ENCODE results near the gene PIP. TPM values are rescaled to one million over a fixed set of nuclear protein-coding genes. Genes with fewer than 3 reads are reported as not detected.

The PIP gene
- polyA plus RNA-seq, 2 of the 4 experiments (the other 2 are of a cell fraction), result 0.14 TPM; not detected in 1

GRCh38 chr7:143126146-143126545, 5.7 kb upstream of the PIP start:
- Histone ChIP-seq H3K4me1 (peaks cover 25% of the 10 kb centered on the region), H3K27ac (peak overlapping the region; percentile 17 to 62; a peak in 4 of 6 replicates), H3K9me3 (no peaks in the 10 kb centered on the region), H3K4me3 (no peak overlapping the region), H3K4me2 (peak overlapping the region; percentile 37)
- ChIA-PET CTCF (no interaction called here), POLR2A (no interaction called here)
- WGBS (ENCODE audit: missing lambda C conversion rate), result 2% methylated on average over 1 of the region's 1 CpG
- ATAC-seq, result peak; percentile 47 to 76; a peak in 4 of 6 replicates
- no peak for FAIRE-seq
- peak; percentile 18 to 41 for DNase-seq (ENCODE audit: low read depth in 1 of 2, low spot score in 1 of 2)
- no peak for TF ChIP-seq HOXB13 (CRISPR knock-in tag; IDR thresholded peaks at IDR 0.05; ENCODE audit: low read depth)
- TF ChIP-seq CEBPB (IDR thresholded peaks at IDR 0.05), result peak; percentile 55 to 65
- TF ChIP-seq GATA3 (IDR thresholded peaks at IDR 0.05; ENCODE audit: borderline replicate concordance), result no peak
- TF ChIP-seq NFE2L2 (conservative IDR thresholded peaks at IDR 0.05; ENCODE audit: low read length), result no peak
- no peak for TF ChIP-seq EHMT2 (IDR thresholded peaks at IDR 0.05; ENCODE audit: low read depth)
- TF ChIP-seq, protein P1, sequence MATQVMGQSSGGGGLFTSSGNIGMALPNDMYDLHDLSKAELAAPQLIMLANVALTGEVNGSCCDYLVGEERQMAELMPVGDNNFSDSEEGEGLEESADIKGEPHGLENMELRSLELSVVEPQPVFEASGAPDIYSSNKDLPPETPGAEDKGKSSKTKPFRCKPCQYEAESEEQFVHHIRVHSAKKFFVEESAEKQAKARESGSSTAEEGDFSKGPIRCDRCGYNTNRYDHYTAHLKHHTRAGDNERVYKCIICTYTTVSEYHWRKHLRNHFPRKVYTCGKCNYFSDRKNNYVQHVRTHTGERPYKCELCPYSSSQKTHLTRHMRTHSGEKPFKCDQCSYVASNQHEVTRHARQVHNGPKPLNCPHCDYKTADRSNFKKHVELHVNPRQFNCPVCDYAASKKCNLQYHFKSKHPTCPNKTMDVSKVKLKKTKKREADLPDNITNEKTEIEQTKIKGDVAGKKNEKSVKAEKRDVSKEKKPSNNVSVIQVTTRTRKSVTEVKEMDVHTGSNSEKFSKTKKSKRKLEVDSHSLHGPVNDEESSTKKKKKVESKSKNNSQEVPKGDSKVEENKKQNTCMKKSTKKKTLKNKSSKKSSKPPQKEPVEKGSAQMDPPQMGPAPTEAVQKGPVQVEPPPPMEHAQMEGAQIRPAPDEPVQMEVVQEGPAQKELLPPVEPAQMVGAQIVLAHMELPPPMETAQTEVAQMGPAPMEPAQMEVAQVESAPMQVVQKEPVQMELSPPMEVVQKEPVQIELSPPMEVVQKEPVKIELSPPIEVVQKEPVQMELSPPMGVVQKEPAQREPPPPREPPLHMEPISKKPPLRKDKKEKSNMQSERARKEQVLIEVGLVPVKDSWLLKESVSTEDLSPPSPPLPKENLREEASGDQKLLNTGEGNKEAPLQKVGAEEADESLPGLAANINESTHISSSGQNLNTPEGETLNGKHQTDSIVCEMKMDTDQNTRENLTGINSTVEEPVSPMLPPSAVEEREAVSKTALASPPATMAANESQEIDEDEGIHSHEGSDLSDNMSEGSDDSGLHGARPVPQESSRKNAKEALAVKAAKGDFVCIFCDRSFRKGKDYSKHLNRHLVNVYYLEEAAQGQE (IDR thresholded peaks at IDR 0.05), result no peak
- TF ChIP-seq MAX (IDR thresholded peaks at IDR 0.05), result no peak
- TF ChIP-seq, protein P2, sequence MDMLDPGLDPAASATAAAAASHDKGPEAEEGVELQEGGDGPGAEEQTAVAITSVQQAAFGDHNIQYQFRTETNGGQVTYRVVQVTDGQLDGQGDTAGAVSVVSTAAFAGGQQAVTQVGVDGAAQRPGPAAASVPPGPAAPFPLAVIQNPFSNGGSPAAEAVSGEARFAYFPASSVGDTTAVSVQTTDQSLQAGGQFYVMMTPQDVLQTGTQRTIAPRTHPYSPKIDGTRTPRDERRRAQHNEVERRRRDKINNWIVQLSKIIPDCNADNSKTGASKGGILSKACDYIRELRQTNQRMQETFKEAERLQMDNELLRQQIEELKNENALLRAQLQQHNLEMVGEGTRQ (IDR thresholded peaks at IDR 0.05), result no peak
- TF ChIP-seq FOSL2 (IDR thresholded peaks at IDR 0.05), result peak; percentile 32; the same call in 1 of the 2 replicates
- no peak; the same call in 1 of the 2 replicates for TF ChIP-seq FOSL2 (CRISPR knock-in tag; IDR thresholded peaks at IDR 0.05)
- TF ChIP-seq CHD2 (IDR thresholded peaks at IDR 0.05; ENCODE audit: low read length, partially characterized antibody), result no peak
- TF ChIP-seq MAFK (IDR thresholded peaks at IDR 0.05; ENCODE audit: partially characterized antibody), result no peak
- TF ChIP-seq RCOR1 (IDR thresholded peaks at IDR 0.05; ENCODE audit: low read depth, low read length), result no peak
- no peak for TF ChIP-seq ESRRA (IDR thresholded peaks at IDR 0.05; ENCODE audit: borderline replicate concordance, low read length)
- no peak for TF ChIP-seq KDM1A (IDR thresholded peaks at IDR 0.05; ENCODE audit: low read depth)

GRCh38 chr7:143129051-143129450, 2.8 kb upstream of the PIP start:
- no peaks in the 10 kb centered on the region for H3K9me3 ChIP-seq
- DNase-seq (ENCODE audit: low read depth in 1 of 2, low spot score in 1 of 2) (no peak), ATAC-seq (no peak), FAIRE-seq (no peak)
- peaks cover 22% of the 10 kb centered on the region for H3K4me1 ChIP-seq
- POLR2A ChIA-PET, result no interaction called here
- no peak overlapping the region for H3K4me2 ChIP-seq
- no peak overlapping the region for H3K27ac ChIP-seq
- CTCF ChIA-PET, result no interaction called here
- WGBS (ENCODE audit: missing lambda C conversion rate), result 18% methylated on average over 3 of the region's 3 CpGs
- no peak overlapping the region for H3K4me3 ChIP-seq
- TF ChIP-seq TFCP2L1 (CRISPR knock-in tag; IDR thresholded peaks at IDR 0.05), result no peak
- no peak for TF ChIP-seq RFX5 (IDR thresholded peaks at IDR 0.05)
- no peak for TF ChIP-seq E2F6 (IDR thresholded peaks at IDR 0.05; ENCODE audit: borderline replicate concordance, low read depth)
- TF ChIP-seq EP300 (IDR thresholded peaks at IDR 0.05), result no peak
- TF ChIP-seq CHD2 (IDR thresholded peaks at IDR 0.05; ENCODE audit: low read length, partially characterized antibody), result no peak

- FAIRE-seq, result no peak
- CTCF ChIA-PET, result no interaction called here
Observed at GRCh38 chr7:143129477-143129876, 2.4 kb upstream of the PIP start.

More at GRCh38 chr7:143129477-143129876, 2.4 kb upstream of the PIP start:
- DNase-seq (ENCODE audit: low read depth in 1 of 2, low spot score in 1 of 2) (no peak), ATAC-seq (no peak)
- Histone ChIP-seq H3K4me3 (no peak overlapping the region), H3K9me3 (no peaks in the 10 kb centered on the region), H3K27ac (no peak overlapping the region), H3K4me1 (peaks cover 22% of the 10 kb centered on the region), H3K4me2 (no peak overlapping the region)
- TF ChIP-seq KDM5A (IDR thresholded peaks at IDR 0.05), result no peak
- no peak for TF ChIP-seq FOXS1 (CRISPR knock-in tag; IDR thresholded peaks at IDR 0.05)
- no peak for TF ChIP-seq CEBPB (IDR thresholded peaks at IDR 0.05)
- no peak for TF ChIP-seq E2F6 (IDR thresholded peaks at IDR 0.05; ENCODE audit: borderline replicate concordance, low read depth)
- TF ChIP-seq FOSL2 (IDR thresholded peaks at IDR 0.05), result no peak
- TF ChIP-seq FOSL2 (CRISPR knock-in tag; IDR thresholded peaks at IDR 0.05), result no peak
- no peak for TF ChIP-seq RARB (CRISPR knock-in tag; IDR thresholded peaks at IDR 0.05)
- TF ChIP-seq SMC3 (IDR thresholded peaks at IDR 0.05), result no peak
- TF ChIP-seq PHF8 (IDR thresholded peaks at IDR 0.05; ENCODE audit: borderline replicate concordance, low read depth), result no peak
- TF ChIP-seq, protein P3, sequence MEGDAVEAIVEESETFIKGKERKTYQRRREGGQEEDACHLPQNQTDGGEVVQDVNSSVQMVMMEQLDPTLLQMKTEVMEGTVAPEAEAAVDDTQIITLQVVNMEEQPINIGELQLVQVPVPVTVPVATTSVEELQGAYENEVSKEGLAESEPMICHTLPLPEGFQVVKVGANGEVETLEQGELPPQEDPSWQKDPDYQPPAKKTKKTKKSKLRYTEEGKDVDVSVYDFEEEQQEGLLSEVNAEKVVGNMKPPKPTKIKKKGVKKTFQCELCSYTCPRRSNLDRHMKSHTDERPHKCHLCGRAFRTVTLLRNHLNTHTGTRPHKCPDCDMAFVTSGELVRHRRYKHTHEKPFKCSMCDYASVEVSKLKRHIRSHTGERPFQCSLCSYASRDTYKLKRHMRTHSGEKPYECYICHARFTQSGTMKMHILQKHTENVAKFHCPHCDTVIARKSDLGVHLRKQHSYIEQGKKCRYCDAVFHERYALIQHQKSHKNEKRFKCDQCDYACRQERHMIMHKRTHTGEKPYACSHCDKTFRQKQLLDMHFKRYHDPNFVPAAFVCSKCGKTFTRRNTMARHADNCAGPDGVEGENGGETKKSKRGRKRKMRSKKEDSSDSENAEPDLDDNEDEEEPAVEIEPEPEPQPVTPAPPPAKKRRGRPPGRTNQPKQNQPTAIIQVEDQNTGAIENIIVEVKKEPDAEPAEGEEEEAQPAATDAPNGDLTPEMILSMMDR (IDR thresholded peaks at IDR 0.05), result no peak
- no peak for TF ChIP-seq MYC (IDR thresholded peaks at IDR 0.05; ENCODE audit: borderline replicate concordance, low read length)
- no peak for TF ChIP-seq JUNB (IDR thresholded peaks at IDR 0.05)
- no peak for TF ChIP-seq BHLHE40 (IDR thresholded peaks at IDR 0.05; ENCODE audit: low read depth, low read length)
- no peak for TF ChIP-seq MAFK (IDR thresholded peaks at IDR 0.05; ENCODE audit: partially characterized antibody)
- no peak for TF ChIP-seq TFCP2L1 (CRISPR knock-in tag; IDR thresholded peaks at IDR 0.05)
- POLR2A ChIA-PET, result no interaction called here

All from A549 (cell line).